Activated CD8-positive, alpha-beta T cell treated with anti-CD3 and anti-CD28 coated beads, Interleukin-2, amount 10 ng/mL, durations not matched to agents 7 days and 5 days (primary cell): ENCODE data around the gene RASA4. TPM values are rescaled to one million over a fixed set of nuclear protein-coding genes. Genes with fewer than 3 reads are reported as not detected.
"Not testable (repeated sequence)": the region's sequence is repeated elsewhere in the genome, so short reads cannot be mapped to it uniquely, and the experiment has no call there.

Experiments used
- ATAC-seq: fragments of 150-1000 bp; cut with Tn5 transposase; one replicate; pipeline ENCODE4 v1.10.0; 2021; ENCODE audit warnings: moderate library complexity
- CTCF ChIA-PET: fragments of 350-600 bp; sonication (Branson Sonifier 250); formaldehyde crosslinking; loops from one replicate; lab custom pipeline; 2021; ENCODE audit warnings: antibody characterized with exemption; lab: Charles Lee
- POLR2A ChIA-PET: fragments of 350-600 bp; sonication (Branson Sonifier 250); formaldehyde crosslinking; loops from one replicate; lab custom pipeline; 2021; ENCODE audit warnings: antibody characterized with exemption; lab: Charles Lee
- DNase-seq: peaks from one replicate; pipeline ENCODE4 v3.0.0-alpha.2; 2020
- H3K27ac Mint-ChIP-seq: one replicate; pipeline ENCODE4 v1.8.0; 2021; ENCODE audit warnings: mild to moderate bottlenecking, mixed read lengths
- H3K27me3 Mint-ChIP-seq: one replicate; pipeline ENCODE4 v1.8.0; 2021; ENCODE audit warnings: low read depth, mixed read lengths
- H3K36me3 Mint-ChIP-seq: one replicate; pipeline ENCODE4 v1.8.0; 2021; ENCODE audit warnings: low read depth, mixed read lengths
- H3K4me1 Mint-ChIP-seq: one replicate; pipeline ENCODE4 v1.8.0; 2021; ENCODE audit warnings: low read depth, mixed read lengths
- H3K4me3 Mint-ChIP-seq: one replicate; pipeline ENCODE4 v1.8.0; 2021; ENCODE audit warnings: mild to moderate bottlenecking, mixed read lengths
- H3K9me3 Mint-ChIP-seq: one replicate; pipeline ENCODE4 v1.8.0; 2022; ENCODE audit warnings: mixed read lengths; ENCODE audit not compliant: insufficient read depth
- total RNA-seq, 2 experiments: library from RNA; stranded (reverse); gene quantifications; one replicate each; pipeline ENCODE4 v1.2.3, GENCODE V29; 2021

RASA4 gene
- total RNA-seq, 2 experiments from 2014 or later = 59.0 to 61.8 TPM

- H3K27ac Mint-ChIP-seq, H3K9me3 Mint-ChIP-seq, POLR2A ChIA-PET, H3K4me1 Mint-ChIP-seq, CTCF ChIA-PET, H3K27me3 Mint-ChIP-seq, DNase-seq, ATAC-seq, H3K4me3 Mint-ChIP-seq, H3K36me3 Mint-ChIP-seq: not testable (repeated sequence)
These were observed 1.6 kb upstream of the RASA4 start for GRCh38 chr7:102618122-102618521.

- H3K27me3 Mint-ChIP-seq, H3K36me3 Mint-ChIP-seq, H3K9me3 Mint-ChIP-seq, H3K27ac Mint-ChIP-seq, H3K4me1 Mint-ChIP-seq, POLR2A ChIA-PET, DNase-seq, H3K4me3 Mint-ChIP-seq, ATAC-seq, CTCF ChIA-PET: not testable (repeated sequence)
These were observed 626 bp downstream of the RASA4 start for GRCh38 chr7:102615930-102616329.

- POLR2A ChIA-PET, H3K27ac Mint-ChIP-seq, DNase-seq, ATAC-seq, H3K27me3 Mint-ChIP-seq, CTCF ChIA-PET, H3K9me3 Mint-ChIP-seq, H3K36me3 Mint-ChIP-seq, H3K4me3 Mint-ChIP-seq, H3K4me1 Mint-ChIP-seq: not testable (repeated sequence)
These were observed 1.7 kb downstream of the RASA4 start for GRCh38 chr7:102614873-102615272.

- ATAC-seq, CTCF ChIA-PET, H3K9me3 Mint-ChIP-seq, DNase-seq, H3K27ac Mint-ChIP-seq, H3K4me1 Mint-ChIP-seq, H3K36me3 Mint-ChIP-seq, H3K4me3 Mint-ChIP-seq, POLR2A ChIA-PET, H3K27me3 Mint-ChIP-seq: not testable (repeated sequence)
These were observed 2.2 kb downstream of the RASA4 start for GRCh38 chr7:102614346-102614697.

GRCh38 chr7:102613575-102614345 is 2.8 kb downstream of the RASA4 start:
- H3K4me1 Mint-ChIP-seq, H3K27me3 Mint-ChIP-seq, DNase-seq, H3K36me3 Mint-ChIP-seq, ATAC-seq, CTCF ChIA-PET, H3K9me3 Mint-ChIP-seq, POLR2A ChIA-PET, H3K4me3 Mint-ChIP-seq, H3K27ac Mint-ChIP-seq: not testable (repeated sequence)

GRCh38 chr7:102611675-102612325 is 4.8 kb downstream of the RASA4 start:
- H3K4me1 Mint-ChIP-seq, H3K9me3 Mint-ChIP-seq, CTCF ChIA-PET, H3K4me3 Mint-ChIP-seq, POLR2A ChIA-PET, ATAC-seq, H3K27ac Mint-ChIP-seq, H3K27me3 Mint-ChIP-seq, H3K36me3 Mint-ChIP-seq: not testable (repeated sequence)
- peak; percentile 20 for DNase-seq

- H3K4me3 Mint-ChIP-seq, H3K27ac Mint-ChIP-seq, DNase-seq, H3K27me3 Mint-ChIP-seq, POLR2A ChIA-PET, H3K4me1 Mint-ChIP-seq, CTCF ChIA-PET, H3K9me3 Mint-ChIP-seq, H3K36me3 Mint-ChIP-seq: not testable (repeated sequence)
- peak; percentile 71 for ATAC-seq
These were observed 5.4 kb downstream of the RASA4 start for GRCh38 chr7:102611013-102611674.

- POLR2A ChIA-PET, H3K36me3 Mint-ChIP-seq, CTCF ChIA-PET, H3K27ac Mint-ChIP-seq, ATAC-seq, DNase-seq, H3K4me3 Mint-ChIP-seq, H3K4me1 Mint-ChIP-seq, H3K9me3 Mint-ChIP-seq, H3K27me3 Mint-ChIP-seq: not testable (repeated sequence)
These were observed 6.1 kb downstream of the RASA4 start for GRCh38 chr7:102610441-102610840.

GRCh38 chr7:102609734-102610133 is 6.8 kb downstream of the RASA4 start:
- DNase-seq, H3K27me3 Mint-ChIP-seq, CTCF ChIA-PET, H3K36me3 Mint-ChIP-seq, POLR2A ChIA-PET, ATAC-seq, H3K9me3 Mint-ChIP-seq, H3K4me1 Mint-ChIP-seq, H3K27ac Mint-ChIP-seq, H3K4me3 Mint-ChIP-seq: not testable (repeated sequence)

- ATAC-seq, H3K27ac Mint-ChIP-seq, DNase-seq, H3K9me3 Mint-ChIP-seq, H3K36me3 Mint-ChIP-seq, POLR2A ChIA-PET, H3K4me1 Mint-ChIP-seq, CTCF ChIA-PET, H3K4me3 Mint-ChIP-seq, H3K27me3 Mint-ChIP-seq: not testable (repeated sequence)
These were observed 9.7 kb downstream of the RASA4 start for GRCh38 chr7:102606848-102607247.

GRCh38 chr7:102604431-102605145 is 12.0 kb downstream of the RASA4 start:
- CTCF ChIA-PET, H3K4me3 Mint-ChIP-seq, H3K27ac Mint-ChIP-seq, H3K36me3 Mint-ChIP-seq, ATAC-seq, DNase-seq, H3K4me1 Mint-ChIP-seq, H3K27me3 Mint-ChIP-seq, H3K9me3 Mint-ChIP-seq, POLR2A ChIA-PET: not testable (repeated sequence)

- H3K9me3 Mint-ChIP-seq, H3K4me3 Mint-ChIP-seq, H3K27ac Mint-ChIP-seq, H3K27me3 Mint-ChIP-seq, DNase-seq, H3K36me3 Mint-ChIP-seq, H3K4me1 Mint-ChIP-seq, POLR2A ChIA-PET, ATAC-seq, CTCF ChIA-PET: not testable (repeated sequence)
These were observed 14.2 kb downstream of the RASA4 start for GRCh38 chr7:102602317-102602716.
